WTC11 (cell line): ENCODE results near the gene SLC13A2. TPM values are rescaled to one million over a fixed set of nuclear protein-coding genes. Genes with fewer than 3 reads are reported as not detected.

ENCODE experiments used
- ATAC-seq: fragments of 200-7000 bp; cut with Tn5 transposase; 2 replicates; pipeline ENCODE4 v1.10.0; 2021; ENCODE audit warnings: mild to moderate bottlenecking, moderate library complexity
- CTCF ChIA-PET: fragments of 300-600 bp; sonication (Branson Sonifier 250); formaldehyde crosslinking; loops from one replicate; lab custom pipeline; 2021; ENCODE audit warnings: antibody characterized with exemption; lab: Charles Lee
- POLR2A ChIA-PET: fragments of 350-600 bp; sonication (Branson Sonifier 250); formaldehyde crosslinking; loops from one replicate; lab custom pipeline; 2021; ENCODE audit warnings: antibody characterized with exemption; lab: Charles Lee
- DNase-seq: peaks from one replicate; pipeline ENCODE4 v3.0.0; 2021; ENCODE audit warnings: low spot score
- H3K27ac Mint-ChIP-seq: 2 replicates; pipeline ENCODE4 v1.8.0; 2021; ENCODE audit warnings: mixed read lengths
- H3K27me3 Mint-ChIP-seq: 2 replicates; pipeline ENCODE4 v1.8.0; 2021; ENCODE audit warnings: low read depth, mild to moderate bottlenecking, moderate library complexity, mixed read lengths
- H3K36me3 Mint-ChIP-seq: 2 replicates; pipeline ENCODE4 v1.8.0; 2021; ENCODE audit warnings: mixed read lengths
- H3K4me1 Mint-ChIP-seq: 2 replicates; pipeline ENCODE4 v1.8.0; 2022; ENCODE audit warnings: mixed read lengths
- H3K4me3 Mint-ChIP-seq: 2 replicates; pipeline ENCODE4 v1.8.0; 2021; ENCODE audit warnings: mild to moderate bottlenecking, moderate library complexity, mixed read lengths
- H3K9me3 Mint-ChIP-seq: 2 replicates; pipeline ENCODE4 v1.8.0; 2021; ENCODE audit warnings: mixed read lengths
- ATF1 ChIP-seq: sonication (generic); formaldehyde crosslinking; IDR thresholded peaks from 2 replicates; pipeline ENCODE4 v1.8.1; 2023; ENCODE audit warnings: mild to moderate bottlenecking, moderate library complexity, missing genetic modification reagents
- CDX4 ChIP-seq: fragments of 250-450 bp; sonication (Bioruptor Pico); IDR thresholded peaks from 2 replicates; pipeline ENCODE4 v1.9.0; 2021; ENCODE audit warnings: moderate library complexity, mild to moderate bottlenecking, inconsistent platforms, borderline replicate concordance
- CREM ChIP-seq: sonication (generic); formaldehyde crosslinking; IDR thresholded peaks from 2 replicates; pipeline ENCODE4 v1.8.1; 2022; ENCODE audit warnings: mild to moderate bottlenecking, missing genetic modification reagents, moderate library complexity
- ERG ChIP-seq: fragments of 250-450 bp; sonication (Bioruptor Pico); IDR thresholded peaks from 2 replicates; pipeline ENCODE4 v1.8.0; 2021; ENCODE audit warnings: mild to moderate bottlenecking
- FOXJ3 ChIP-seq: sonication (generic); formaldehyde crosslinking; IDR thresholded peaks from 2 replicates; pipeline ENCODE4 v1.9.0; 2021; ENCODE audit warnings: missing genetic modification reagents, mild to moderate bottlenecking, borderline replicate concordance
- GRHL2 ChIP-seq: fragments of 250-450 bp; sonication (Bioruptor Pico); IDR thresholded peaks from 2 replicates; pipeline ENCODE4 v1.8.0; 2022; ENCODE audit warnings: mild to moderate bottlenecking, moderate library complexity; ENCODE audit not compliant: insufficient replicate concordance, severe bottlenecking
- IRF2 ChIP-seq: sonication (generic); formaldehyde crosslinking; IDR thresholded peaks from 2 replicates; pipeline ENCODE4 v1.8.0; 2022; ENCODE audit warnings: low read depth, missing genetic modification reagents, borderline replicate concordance
- NFYB ChIP-seq: sonication (generic); formaldehyde crosslinking; conservative IDR thresholded peaks from 2 replicates; pipeline ENCODE4 v1.8.0; 2022; ENCODE audit warnings: low read depth, missing genetic modification reagents
- NR2C2 ChIP-seq: sonication (generic); formaldehyde crosslinking; IDR thresholded peaks from 2 replicates; pipeline ENCODE4 v1.8.0; 2022; ENCODE audit warnings: mild to moderate bottlenecking, missing genetic modification reagents
- NR3C1 ChIP-seq: sonication (generic); formaldehyde crosslinking; conservative IDR thresholded peaks from 2 replicates; pipeline ENCODE4 v1.8.1; 2023; ENCODE audit warnings: low read depth, mild to moderate bottlenecking, missing genetic modification reagents
- RELA ChIP-seq: sonication (generic); formaldehyde crosslinking; IDR thresholded peaks from 2 replicates; pipeline ENCODE4 v1.8.1; 2022; ENCODE audit warnings: missing genetic modification reagents, mild to moderate bottlenecking, borderline replicate concordance
- SMAD3 ChIP-seq: sonication (generic); formaldehyde crosslinking; IDR thresholded peaks from 2 replicates; pipeline ENCODE4 v1.8.0; 2022; ENCODE audit warnings: missing genetic modification reagents, mild to moderate bottlenecking, borderline replicate concordance
- TP53 ChIP-seq: sonication (generic); formaldehyde crosslinking; IDR thresholded peaks from 2 replicates; pipeline ENCODE4 v1.8.1; 2023; ENCODE audit warnings: mild to moderate bottlenecking, missing genetic modification reagents
- ZBTB21 ChIP-seq: sonication (generic); formaldehyde crosslinking; IDR thresholded peaks from 2 replicates; pipeline ENCODE4 v1.8.1; 2023; ENCODE audit warnings: mild to moderate bottlenecking, missing genetic modification reagents, borderline replicate concordance
- ZNF232 ChIP-seq: sonication (generic); formaldehyde crosslinking; IDR thresholded peaks from 2 replicates; pipeline ENCODE4 v1.8.0; 2022; ENCODE audit warnings: mild to moderate bottlenecking, missing genetic modification reagents
- ZNF281 ChIP-seq: sonication (generic); formaldehyde crosslinking; IDR thresholded peaks from 2 replicates; pipeline ENCODE4 v1.8.0; 2023; ENCODE audit warnings: mild to moderate bottlenecking, missing genetic modification reagents
- ZNF396 ChIP-seq: fragments of 250-450 bp; sonication (Bioruptor Pico); IDR thresholded peaks from 2 replicates; pipeline ENCODE4 v1.8.0; 2021; ENCODE audit warnings: mild to moderate bottlenecking, moderate library complexity, borderline replicate concordance
- ZNF671 ChIP-seq: fragments of 250-450 bp; sonication (Bioruptor Pico); IDR thresholded peaks from 2 replicates; pipeline ENCODE4 v1.8.0; 2021; ENCODE audit warnings: mild to moderate bottlenecking
- total RNA-seq: library from RNA; stranded (reverse); gene quantifications from 3 replicates; pipeline ENCODE4 v1.2.3, GENCODE V29; 2021
- TF ChIP-seq, protein P1 (sequence below): fragments of 250-450 bp; sonication (Bioruptor Pico); conservative IDR thresholded peaks from 2 replicates; pipeline ENCODE4 v1.9.0; 2021; ENCODE audit warnings: mild to moderate bottlenecking

SLC13A2 gene
- total RNA-seq, 1 experiment from 2014 or later, result not detected

DNA sequence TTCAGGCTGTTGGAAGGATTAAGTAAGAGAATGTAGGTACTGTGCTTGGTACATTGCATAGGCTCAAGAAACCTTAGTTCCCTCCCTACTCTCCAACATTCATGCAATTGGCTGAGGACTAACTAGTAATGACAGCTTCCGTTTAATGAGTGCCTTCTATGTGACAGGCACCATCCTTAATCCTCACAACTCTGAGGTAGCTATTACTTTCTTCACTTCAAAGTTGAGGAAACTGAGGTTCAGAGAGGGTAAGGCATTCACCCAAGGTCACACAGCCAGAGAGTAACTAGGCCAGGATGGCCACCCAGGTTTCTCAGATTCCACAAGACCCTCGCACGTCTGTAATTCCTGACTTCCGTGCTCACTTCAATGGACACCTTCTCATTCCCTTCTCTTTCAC lies 56.8 kb downstream of the SLC13A2 start (continued):
- no peak for TF ChIP-seq ZNF281 (CRISPR knock-in tag)
- TF ChIP-seq RELA (CRISPR knock-in tag), result no peak
- TF ChIP-seq ERG (CRISPR knock-in tag), result no peak
- TF ChIP-seq FOXJ3 (CRISPR knock-in tag), result no peak
- no peak for TF ChIP-seq CDX4 (CRISPR knock-in tag)
- no peak for TF ChIP-seq TP53
- TF ChIP-seq, all 79 proteins: peak for 0

DNA sequence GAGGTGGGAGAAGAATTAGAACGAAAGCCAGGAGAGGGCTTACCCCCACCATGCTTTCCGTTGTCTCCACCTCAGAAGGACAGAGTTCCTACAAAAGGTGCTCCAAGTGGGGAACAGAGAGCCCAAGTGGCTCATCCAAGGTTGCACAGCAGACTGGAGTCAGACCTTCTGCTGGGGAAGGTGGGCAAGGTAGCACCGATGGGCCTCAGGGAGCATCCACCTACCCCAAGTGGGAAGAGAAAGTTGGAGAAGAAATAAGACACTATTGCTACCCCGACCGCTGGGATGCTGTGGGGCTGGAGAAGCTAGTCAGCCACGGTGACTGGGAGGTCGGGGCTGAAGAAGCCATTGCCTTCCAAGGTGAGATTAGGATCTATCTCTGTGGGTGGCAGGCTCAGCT lies 57.5 kb downstream of the SLC13A2 start:
- no peaks in the 10 kb centered on the region for H3K27me3 Mint-ChIP-seq
- ChIA-PET CTCF (interaction anchor here (1.3 to 2.2 kb wide), 4 partner anchors 15 to 114 kb away, joined by 3 to 5 read pairs (median 4); no protein-coding TSS in a partner anchor), POLR2A (interaction anchor here (0.5 kb wide), 1 partner anchor 46 kb away, joined by 4 read pairs; no protein-coding TSS in a partner anchor)
- H3K9me3 Mint-ChIP-seq, result no peaks in the 10 kb centered on the region
- H3K4me1 Mint-ChIP-seq, result no peaks in the 10 kb centered on the region
- no peak overlapping the region for H3K4me3 Mint-ChIP-seq
- ATAC-seq (no peak), DNase-seq (no peak)
- H3K36me3 Mint-ChIP-seq, result no peaks in the 10 kb centered on the region
- H3K27ac Mint-ChIP-seq, result no peak overlapping the region
- TF ChIP-seq ERG (CRISPR knock-in tag), result no peak
- no peak for TF ChIP-seq NR3C1

DNA sequence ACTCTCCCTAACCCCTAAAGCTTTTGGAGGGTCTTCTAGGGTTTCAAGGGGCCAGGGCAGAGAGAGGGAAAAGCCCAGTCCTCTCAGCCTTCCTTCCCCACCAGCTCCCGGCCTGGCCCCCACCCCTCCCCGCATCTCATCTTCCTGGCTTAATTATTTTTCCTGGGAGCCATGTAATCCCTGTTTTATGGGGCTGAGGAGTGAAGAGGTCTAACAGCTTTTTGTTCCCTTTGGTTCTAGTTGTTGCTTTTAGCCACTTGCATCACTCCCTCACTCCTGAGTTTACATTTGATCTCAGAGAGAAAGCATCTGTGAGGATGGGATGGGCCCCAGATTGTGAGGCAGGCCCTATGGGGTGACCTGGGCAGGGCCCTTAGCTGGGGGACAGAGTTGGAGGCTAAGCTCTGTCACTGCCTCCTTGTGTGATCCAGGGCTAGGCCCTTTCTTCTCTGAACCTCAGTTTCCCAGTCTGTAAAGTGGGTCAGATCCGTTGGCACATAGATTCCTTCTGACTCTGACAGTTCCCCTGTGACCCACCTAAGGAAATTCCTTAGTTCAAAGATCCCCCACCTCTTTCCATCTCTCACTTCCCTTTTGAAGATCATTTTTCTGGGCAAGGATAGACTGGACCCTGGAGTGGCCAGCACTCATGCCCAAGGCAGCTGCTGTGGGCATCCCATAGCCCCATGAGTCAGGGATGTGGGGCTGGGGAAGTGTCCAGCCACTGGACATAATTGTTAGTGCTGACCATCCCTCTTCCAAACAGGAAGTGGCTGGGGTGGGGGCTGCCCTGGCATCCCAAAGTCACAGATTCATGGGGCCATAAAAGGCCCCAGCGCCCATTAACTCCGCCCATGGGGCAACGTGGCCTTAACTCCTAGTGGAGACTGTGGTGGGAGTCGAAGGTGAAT lies 58.9 kb downstream of the SLC13A2 start:
- Mint-ChIP-seq H3K4me3 (no peak overlapping the region), H3K4me1 (no peaks in the 10 kb centered on the region), H3K9me3 (no peaks in the 10 kb centered on the region), H3K27ac (no peak overlapping the region), H3K36me3 (no peaks in the 10 kb centered on the region), H3K27me3 (no peaks in the 10 kb centered on the region)
- ATAC-seq (no peak), DNase-seq (no peak)
- TF ChIP-seq ATF1 (CRISPR knock-in tag) (no peak), ZBTB21 (no peak), IRF2 (CRISPR knock-in tag) (no peak), CREM (CRISPR knock-in tag) (no peak), NR2C2 (no peak), GRHL2 (CRISPR knock-in tag) (no peak), ZNF232 (no peak), SMAD3 (CRISPR knock-in tag) (no peak), ZNF671 (CRISPR knock-in tag) (no peak), NFYB (CRISPR knock-in tag) (no peak), ZNF396 (CRISPR knock-in tag) (no peak)
- TF ChIP-seq, protein P1, sequence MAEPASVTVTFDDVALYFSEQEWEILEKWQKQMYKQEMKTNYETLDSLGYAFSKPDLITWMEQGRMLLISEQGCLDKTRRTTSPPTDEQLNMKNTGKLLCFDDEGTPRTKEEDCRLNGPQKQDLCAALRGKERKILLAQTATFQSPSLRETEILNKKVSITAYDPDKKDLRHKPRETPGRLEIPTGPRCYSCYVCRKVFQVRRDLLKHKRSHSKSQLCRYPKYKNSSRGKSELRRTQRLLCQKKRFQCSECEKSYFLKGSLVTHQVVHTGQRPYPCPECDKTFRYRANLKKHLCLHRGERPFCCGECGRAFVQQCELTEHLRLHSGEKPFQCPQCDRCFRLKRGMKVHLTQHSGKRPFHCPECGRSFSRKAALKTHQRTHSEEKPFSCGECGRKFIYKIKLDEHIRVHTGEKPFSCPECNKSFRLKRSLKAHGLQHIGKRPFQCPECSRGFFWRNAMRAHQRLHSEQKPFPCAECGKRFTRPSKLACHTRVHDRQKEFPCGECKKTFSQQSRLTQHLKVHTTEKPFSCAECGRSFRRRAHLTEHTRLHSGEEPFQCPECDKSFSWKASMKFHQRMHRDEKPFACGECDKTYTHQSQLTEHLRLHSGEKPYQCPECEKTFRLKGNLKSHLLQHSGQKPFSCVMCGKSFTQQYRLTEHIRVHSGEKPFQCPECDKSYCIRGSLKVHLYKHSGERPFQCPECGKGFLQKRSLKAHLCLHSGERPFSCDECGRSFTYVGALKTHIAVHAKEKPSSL (CRISPR knock-in tag), result no peak
- CTCF ChIA-PET, result interaction anchor here (0.7 to 2.2 kb wide), 7 partner anchors 14 to 116 kb away, joined by 3 to 5 read pairs (median 4); no protein-coding TSS in a partner anchor
- POLR2A ChIA-PET, result no interaction called here
